Parathyroid adenoma (tissue), 2 donors: ENCODE data around the gene TRIM38.

ENCODE experiments used
- H2AFZ ChIP-seq: fragments of 300-600 bp; sonication (generic); one replicate; pipeline ENCODE4 v1.7.0; 2017; ENCODE audit warnings: antibody characterized with exemption, mild to moderate bottlenecking
- H3K27ac ChIP-seq: fragments of 300-600 bp; sonication (generic); one replicate; pipeline ENCODE4 v1.7.0; 2017
- H3K27me3 ChIP-seq: fragments of 300-600 bp; sonication (generic); one replicate; pipeline ENCODE4 v1.7.0; 2017; ENCODE audit warnings: low read length; ENCODE audit not compliant: control insufficient read depth, insufficient read depth
- H3K36me3 ChIP-seq: fragments of 300-600 bp; sonication (generic); one replicate; pipeline ENCODE4 v1.7.0; 2017; ENCODE audit warnings: low read length; ENCODE audit not compliant: control insufficient read depth, insufficient read depth
- H3K4me1 ChIP-seq: fragments of 300-600 bp; sonication (generic); one replicate; pipeline ENCODE4 v1.7.0; 2017; ENCODE audit warnings: control low read depth
- H3K4me2 ChIP-seq: fragments of 300-600 bp; sonication (generic); one replicate; pipeline ENCODE4 v1.7.0; 2017; ENCODE audit warnings: low read length
- H3K4me3 ChIP-seq: fragments of 300-600 bp; sonication (generic); one replicate; pipeline ENCODE4 v1.7.0; 2017; ENCODE audit warnings: low read depth, low read length
- H3K79me2 ChIP-seq: fragments of 300-600 bp; sonication (generic); one replicate; pipeline ENCODE4 v1.7.0; 2017; ENCODE audit warnings: control low read depth
- H3K9ac ChIP-seq: fragments of 300-600 bp; sonication (generic); one replicate; pipeline ENCODE4 v1.7.0; 2017; ENCODE audit warnings: mild to moderate bottlenecking
- H3K9me3 ChIP-seq: fragments of 300-600 bp; sonication (generic); one replicate; pipeline ENCODE4 v1.7.0; 2017; ENCODE audit warnings: low read length; ENCODE audit not compliant: control insufficient read depth
- CTCF ChIP-seq: fragments of 300-600 bp; sonication (generic); IDR thresholded peaks from one replicate; pipeline ENCODE4 v1.7.0; 2017; ENCODE audit warnings: antibody characterized with exemption, mild to moderate bottlenecking
- donor health status: primary hyperparathyroidism.

The TRIM38 gene

GRCh38 chr6:25962149-25963127, at the start of gene TRIM38:
TSS of gene TRIM38 (plus strand) at chr6:25962802. CDS start at chr6:25966523, 3,721 bp downstream.
- no peaks in the 10 kb centered on the region for H3K4me1 ChIP-seq
- no peaks in the 10 kb centered on the region for H3K9me3 ChIP-seq

GRCh38 chr6:25913741-25914140, 48.9 kb upstream of the TRIM38 start:
- Histone ChIP-seq H3K4me3 (no peak overlapping the region), H3K4me1 (no peaks in the 10 kb centered on the region), H3K27ac (no peak overlapping the region), H3K79me2 (no peaks in the 10 kb centered on the region), H3K27me3 (no peaks in the 10 kb centered on the region), H3K36me3 (no peaks in the 10 kb centered on the region), H3K4me2 (no peak overlapping the region), H3K9me3 (no peaks in the 10 kb centered on the region), H2AFZ (no peak overlapping the region), H3K9ac (no peak overlapping the region)
- no peak for TF ChIP-seq CTCF

More at GRCh38 chr6:25962149-25963127, at the start of gene TRIM38:
- Histone ChIP-seq H3K27me3 (no peaks in the 10 kb centered on the region), H3K79me2 (no peaks in the 10 kb centered on the region), H3K4me3 (peak within 1 kb of the TSS; percentile 63), H3K9ac (no peak within 1 kb of the TSS), H2AFZ (peak within 1 kb of the TSS; percentile 70), H3K27ac (peak within 1 kb of the TSS; percentile 83), H3K36me3 (no peaks in the 10 kb centered on the region), H3K4me2 (peak within 1 kb of the TSS; percentile 74)
- TF ChIP-seq CTCF, result no peak

GRCh38 chr6:25916330-25916729, 46.3 kb upstream of the TRIM38 start:
- TF ChIP-seq CTCF, result no peak
- no peak overlapping the region for H3K4me2 ChIP-seq
- H3K27me3 ChIP-seq, result no peaks in the 10 kb centered on the region
- no peaks in the 10 kb centered on the region for H3K36me3 ChIP-seq
- no peak overlapping the region for H3K9ac ChIP-seq
- H3K27ac ChIP-seq, result no peak overlapping the region
- H3K79me2 ChIP-seq, result no peaks in the 10 kb centered on the region
- no peaks in the 10 kb centered on the region for H3K9me3 ChIP-seq
- H3K4me3 ChIP-seq, result no peak overlapping the region
- no peak overlapping the region for H2AFZ ChIP-seq
- no peaks in the 10 kb centered on the region for H3K4me1 ChIP-seq

GRCh38 chr6:25916789-25917490, 45.7 kb upstream of the TRIM38 start:
- Histone ChIP-seq H3K4me1 (no peaks in the 10 kb centered on the region), H3K4me3 (no peak overlapping the region), H3K79me2 (no peaks in the 10 kb centered on the region), H3K9me3 (no peaks in the 10 kb centered on the region), H3K27me3 (no peaks in the 10 kb centered on the region), H3K36me3 (no peaks in the 10 kb centered on the region), H2AFZ (no peak overlapping the region), H3K4me2 (no peak overlapping the region), H3K27ac (no peak overlapping the region), H3K9ac (no peak overlapping the region)
- TF ChIP-seq CTCF, result no peak
